PFSK-1 (cell line): ENCODE data around the gene SPRING1.

Experiments used
- FOXP2 ChIP-seq: optimal IDR thresholded peaks from 2 replicates; pipeline ENCODE3; 2011; ENCODE audit warnings: borderline replicate concordance, control low read depth, inconsistent platforms; ENCODE audit not compliant: insufficient read depth; ENCODE audit errors: extremely low read length, extremely low read depth
- POLR2AphosphoS5 ChIP-seq: IDR thresholded peaks from 2 replicates; pipeline ENCODE4 v1.6.1; 2012; ENCODE audit warnings: low read depth, mild to moderate bottlenecking, control low read depth, low read length, moderate library complexity
- REST ChIP-seq, 2 experiments: IDR thresholded peaks; 2 replicates each; pipeline versions ENCODE4 v1.6.1 to v1.8.0; 2011 to 2012; ENCODE audit warnings: low read depth in 2 of 2, low read length in 2 of 2, control low read depth in 1 of 2, inconsistent platforms in 1 of 2, mild to moderate bottlenecking in 1 of 2, moderate library complexity in 1 of 2; ENCODE audit not compliant: insufficient read depth in 1 of 2
- SIN3A ChIP-seq: IDR thresholded peaks from 2 replicates; pipeline ENCODE4 v1.6.1; 2012; ENCODE audit warnings: mild to moderate bottlenecking, low read length, moderate library complexity, borderline replicate concordance; ENCODE audit not compliant: insufficient read depth

GRCh38 chr12:116774020-116774419 lies 36.2 kb upstream of the SPRING1 start:
- TF ChIP-seq SIN3A (no peak), REST (IDR thresholded peaks at IDR 0.05; ENCODE audit: insufficient read depth in 1 of 2, low read depth in 2 of 2, low read length in 2 of 2) (no peak), POLR2AphosphoS5 (no peak), FOXP2 (no peak)
